WTC11 (cell line): ENCODE results near the gene IL36A.

Experiments
- CTCF ChIP-seq: fragments of 200-600 bp; IDR thresholded peaks from 2 replicates; pipeline ENCODE4 v1.8.0; 2022; ENCODE audit warnings: antibody characterized with exemption
- E2F1 ChIP-seq: sonication (generic); formaldehyde crosslinking; IDR thresholded peaks from 2 replicates; pipeline ENCODE4 v1.8.0; 2022; ENCODE audit warnings: mild to moderate bottlenecking, missing genetic modification reagents
- GTF2I ChIP-seq: fragments of 250-450 bp; sonication (Bioruptor Pico); conservative IDR thresholded peaks from 2 replicates; pipeline ENCODE4 v1.4.0; 2021; ENCODE audit warnings: mild to moderate bottlenecking
- HMGXB4 ChIP-seq: sonication (generic); formaldehyde crosslinking; IDR thresholded peaks from 2 replicates; pipeline ENCODE4 v1.8.1; 2023; ENCODE audit warnings: mild to moderate bottlenecking, moderate library complexity, missing genetic modification reagents
- MYBL2 ChIP-seq: sonication (generic); formaldehyde crosslinking; IDR thresholded peaks from 2 replicates; pipeline ENCODE4 v1.8.1; 2023; ENCODE audit warnings: mild to moderate bottlenecking, moderate library complexity, missing genetic modification reagents
- SP1 ChIP-seq: sonication (generic); formaldehyde crosslinking; conservative IDR thresholded peaks from 2 replicates; pipeline ENCODE4 v1.8.1; 2022; ENCODE audit warnings: missing genetic modification reagents
- TEAD1 ChIP-seq: sonication (generic); formaldehyde crosslinking; IDR thresholded peaks from 2 replicates; pipeline ENCODE4 v1.8.0; 2022; ENCODE audit warnings: mild to moderate bottlenecking, missing genetic modification reagents
- ZNF416 ChIP-seq: fragments of 250-450 bp; sonication (Bioruptor Pico); IDR thresholded peaks from 2 replicates; pipeline ENCODE4 v1.9.0; 2021; ENCODE audit warnings: mild to moderate bottlenecking, inconsistent platforms

- TF ChIP-seq ZNF416 (CRISPR knock-in tag) (no peak), TEAD1 (CRISPR knock-in tag) (no peak), SP1 (CRISPR knock-in tag) (no peak), CTCF (no peak), HMGXB4 (CRISPR knock-in tag) (no peak), E2F1 (no peak), GTF2I (CRISPR knock-in tag) (no peak), MYBL2 (CRISPR knock-in tag) (no peak)
Measured at GRCh38 chr2:113010088-113010487, 4.8 kb downstream of the IL36A start.
